Measurements from ENCODE around the gene INTS4. TPM values are rescaled to one million over a fixed set of nuclear protein-coding genes. Genes with fewer than 3 reads are reported as not detected.

The INTS4 gene
- polyA plus RNA-seq, 1 donor (not counting 4 experiments of a cell fraction or from before 2014, with no cell fraction given): 18.0 TPM

DNA sequence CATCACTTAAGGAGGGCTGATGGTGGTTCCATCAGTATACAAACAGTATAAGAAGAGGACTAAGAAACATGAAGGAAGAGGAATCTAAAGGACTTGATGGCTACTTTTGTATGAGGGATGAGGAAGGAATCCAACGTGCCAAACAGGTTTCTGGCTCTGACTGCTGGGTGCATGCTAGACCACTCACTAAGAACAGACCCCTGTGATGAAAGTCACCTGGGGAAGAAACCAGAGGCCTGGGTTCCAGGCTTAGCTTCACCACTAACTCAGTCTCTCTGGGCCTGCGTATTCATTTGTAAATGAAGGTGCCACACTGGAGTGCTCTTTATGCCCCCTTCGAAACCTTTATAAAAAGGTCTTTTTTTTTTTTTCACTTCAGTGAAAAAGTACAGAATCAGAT lies 118.4 kb downstream of the INTS4 start:
- no peaks in the 10 kb centered on the region for H4K20me1 ChIP-seq (ENCODE audit: control insufficient read depth, extremely low read depth, insufficient read depth, low read length)
- no peaks in the 10 kb centered on the region for H3K9me3 ChIP-seq (ENCODE audit: control insufficient read depth, low read depth, low read length)
- dilution Hi-C loops (cut with MboI; ENCODE audit: extremely low pct_ligation_motif_present, low sequenced_read_pairs): no loop called here
- H3K79me2 ChIP-seq (ENCODE audit: control insufficient read depth, insufficient read depth, low read length): no peaks in the 10 kb centered on the region
- no peak overlapping the region for H3K27ac ChIP-seq (ENCODE audit: control insufficient read depth, insufficient read depth, low read length)
- no peak for DNase-seq (ENCODE audit: low read depth, low spot score)
- peaks cover 7% of the 10 kb centered on the region for H3K4me1 ChIP-seq (ENCODE audit: control insufficient read depth, extremely low read depth, insufficient read depth, low read length)
- no peak overlapping the region for H3K4me2 ChIP-seq (ENCODE audit: control insufficient read depth, extremely low read depth, insufficient read depth, low read depth, low read length)
- no peak overlapping the region for H3K4me3 ChIP-seq (ENCODE audit: control insufficient read depth in 2 of 3, extremely low read depth in 1 of 3, insufficient read depth in 2 of 3, low read depth in 1 of 3, low read length in 3 of 3)
- peaks cover 2 to 5% of the 10 kb centered on the region in 2 experiments for H3K36me3 ChIP-seq (ENCODE audit: control insufficient read depth in 2 of 2, extremely low read depth in 1 of 2, insufficient read depth in 2 of 2, low read length in 2 of 2)
- H3K9ac ChIP-seq (ENCODE audit: control insufficient read depth, extremely low read depth, insufficient read depth, low read length): no peak overlapping the region
- peaks cover 3% of the 10 kb centered on the region for H3K9me1 ChIP-seq (ENCODE audit: control insufficient read depth, extremely low read depth, insufficient read depth, low read length)
- TF ChIP-seq EZH2 (IDR thresholded peaks at IDR 0.05; ENCODE audit: low read length) (no peak), CTCF (optimal IDR thresholded peaks at IDR 0.05 in 1 of 3, IDR thresholded peaks at IDR 0.05 in 1 of 3, conservative IDR thresholded peaks at IDR 0.05 in 1 of 3; ENCODE audit: extremely low read depth in 1 of 3, insufficient read depth in 2 of 3, low read length in 3 of 3) (no peak)
- H2AFZ ChIP-seq (ENCODE audit: control insufficient read depth, low read length): no peak overlapping the region
- no peak for FAIRE-seq
- H3K27me3 ChIP-seq (ENCODE audit: control insufficient read depth, extremely low read depth, insufficient read depth, low read length): no peaks in the 10 kb centered on the region

- Histone ChIP-seq H3K79me2 (ENCODE audit: control insufficient read depth, insufficient read depth, low read length) (no peaks in the 10 kb centered on the region), H3K27ac (ENCODE audit: control insufficient read depth, insufficient read depth, low read length) (no peak overlapping the region), H3K4me2 (ENCODE audit: control insufficient read depth, extremely low read depth, insufficient read depth, low read depth, low read length) (no peak overlapping the region), H3K9me1 (ENCODE audit: control insufficient read depth, extremely low read depth, insufficient read depth, low read length) (no peaks in the 10 kb centered on the region), H3K27me3 (ENCODE audit: control insufficient read depth, extremely low read depth, insufficient read depth, low read length) (no peaks in the 10 kb centered on the region), H3K4me1 (ENCODE audit: control insufficient read depth, extremely low read depth, insufficient read depth, low read length) (peaks cover 6% of the 10 kb centered on the region), H4K20me1 (ENCODE audit: control insufficient read depth, extremely low read depth, insufficient read depth, low read length) (no peaks in the 10 kb centered on the region), H2AFZ (ENCODE audit: control insufficient read depth, low read length) (no peak overlapping the region), H3K9me3 (ENCODE audit: control insufficient read depth, low read depth, low read length) (no peaks in the 10 kb centered on the region), H3K9ac (ENCODE audit: control insufficient read depth, extremely low read depth, insufficient read depth, low read length) (no peak overlapping the region), H3K36me3 (ENCODE audit: control insufficient read depth in 2 of 2, extremely low read depth in 1 of 2, insufficient read depth in 2 of 2, low read length in 2 of 2) (peaks cover 0 to 5% of the 10 kb centered on the region in 2 experiments), H3K4me3 (ENCODE audit: control insufficient read depth in 2 of 3, extremely low read depth in 1 of 3, insufficient read depth in 2 of 3, low read depth in 1 of 3, low read length in 3 of 3) (no peak overlapping the region)
- TF ChIP-seq EZH2 (IDR thresholded peaks at IDR 0.05; ENCODE audit: low read length): no peak
- TF ChIP-seq CTCF (optimal IDR thresholded peaks at IDR 0.05 in 1 of 3, IDR thresholded peaks at IDR 0.05 in 1 of 3, conservative IDR thresholded peaks at IDR 0.05 in 1 of 3; ENCODE audit: extremely low read depth in 1 of 3, insufficient read depth in 2 of 3, low read length in 3 of 3): no peak
- FAIRE-seq: no peak
- DNase-seq (ENCODE audit: low read depth, low spot score): no peak
- dilution Hi-C loops (cut with MboI; ENCODE audit: extremely low pct_ligation_motif_present, low sequenced_read_pairs): no loop called here
These were observed 120.3 kb downstream of the INTS4 start for GRCh38 chr11:77874206-77874605.
